LoVo (cell line): ENCODE data around the gene DNAJB7.
"Not testable (repeated sequence)": the region's sequence is repeated elsewhere in the genome, so short reads cannot be mapped to it uniquely, and the experiment has no call there.

Experiments
- DNase-seq: peaks from one replicate; pipeline ENCODE4 v3.0.0-alpha.2; 2016; ENCODE audit warnings: low spot score

Gene DNAJB7

DNA sequence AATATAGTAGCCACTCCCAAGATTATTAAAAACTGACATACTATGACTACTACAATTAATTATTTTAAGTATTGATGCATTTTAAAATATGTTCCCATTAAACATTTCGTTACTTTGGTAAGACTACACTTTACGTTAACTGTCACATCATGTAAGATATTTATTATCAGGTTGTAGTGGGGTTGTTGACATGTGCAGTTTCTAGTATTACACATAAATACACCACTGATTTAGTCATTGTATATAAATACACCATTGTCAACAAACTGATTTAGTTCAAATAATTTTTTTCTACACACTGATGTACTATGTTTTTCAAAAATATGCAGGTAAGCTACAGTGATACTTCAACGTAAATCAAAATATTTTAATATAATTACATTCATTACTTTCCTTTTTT, 17.0 kb downstream of the DNAJB7 start:
- DNase-seq = no peak

DNA sequence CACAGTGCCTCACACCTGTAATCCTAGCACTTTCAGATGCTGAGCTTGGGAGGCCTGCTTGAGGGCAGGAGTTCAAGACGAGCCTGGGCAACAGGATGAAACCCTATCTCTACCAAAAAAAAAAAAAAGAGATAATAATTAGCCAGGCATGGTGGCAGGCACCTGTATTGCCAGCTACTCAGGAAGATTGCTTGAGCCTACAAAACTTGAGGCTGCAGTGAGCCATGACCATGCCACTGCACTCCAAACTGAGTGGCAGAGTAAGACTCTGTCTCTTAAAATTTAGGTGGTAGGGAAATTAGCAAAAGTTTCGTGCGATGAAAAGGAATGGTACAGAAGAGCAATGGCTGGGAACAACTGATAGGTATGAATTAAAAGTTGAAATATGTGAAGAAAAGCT, 23.4 kb downstream of the DNAJB7 start:
- no peak for DNase-seq

DNA sequence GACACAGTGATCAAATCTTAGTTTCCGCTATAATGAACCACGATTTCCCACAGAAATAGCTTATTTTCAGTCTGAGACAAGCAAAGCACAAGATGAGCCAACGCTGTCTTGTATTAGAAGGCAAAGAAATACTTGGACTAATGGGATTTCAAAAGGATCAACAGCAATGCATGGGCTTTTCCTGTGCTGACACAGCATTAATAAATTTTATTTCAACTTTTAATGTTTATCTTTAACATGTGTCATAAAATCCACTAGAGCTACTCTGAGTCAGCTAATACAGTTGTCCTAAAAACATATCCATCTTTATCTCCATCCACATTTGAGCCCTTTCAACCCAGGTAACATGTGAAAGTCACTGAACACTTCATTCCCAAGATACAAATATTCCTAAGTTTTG, 27.3 kb downstream of the DNAJB7 start:
- no peak for DNase-seq

DNA sequence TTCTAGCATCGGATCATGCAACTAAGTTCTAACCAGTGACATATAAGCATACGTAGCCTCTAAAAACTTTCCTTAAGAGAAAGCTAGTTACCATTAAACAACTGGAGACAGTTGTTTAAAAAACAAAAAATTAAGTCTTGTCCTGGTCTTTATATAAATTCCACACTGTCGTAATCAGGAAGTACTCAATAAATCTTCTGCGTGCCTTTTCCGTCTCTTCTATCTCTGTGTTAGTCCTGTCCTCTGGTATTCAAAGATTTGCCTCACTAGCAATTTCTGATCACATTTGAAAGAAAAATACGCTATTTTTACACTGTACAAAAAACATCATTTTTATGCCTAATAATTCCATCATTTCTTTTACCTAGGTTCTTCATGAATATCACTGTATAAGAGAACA, 32.8 kb downstream of the DNAJB7 start:
- no peak for DNase-seq

DNA sequence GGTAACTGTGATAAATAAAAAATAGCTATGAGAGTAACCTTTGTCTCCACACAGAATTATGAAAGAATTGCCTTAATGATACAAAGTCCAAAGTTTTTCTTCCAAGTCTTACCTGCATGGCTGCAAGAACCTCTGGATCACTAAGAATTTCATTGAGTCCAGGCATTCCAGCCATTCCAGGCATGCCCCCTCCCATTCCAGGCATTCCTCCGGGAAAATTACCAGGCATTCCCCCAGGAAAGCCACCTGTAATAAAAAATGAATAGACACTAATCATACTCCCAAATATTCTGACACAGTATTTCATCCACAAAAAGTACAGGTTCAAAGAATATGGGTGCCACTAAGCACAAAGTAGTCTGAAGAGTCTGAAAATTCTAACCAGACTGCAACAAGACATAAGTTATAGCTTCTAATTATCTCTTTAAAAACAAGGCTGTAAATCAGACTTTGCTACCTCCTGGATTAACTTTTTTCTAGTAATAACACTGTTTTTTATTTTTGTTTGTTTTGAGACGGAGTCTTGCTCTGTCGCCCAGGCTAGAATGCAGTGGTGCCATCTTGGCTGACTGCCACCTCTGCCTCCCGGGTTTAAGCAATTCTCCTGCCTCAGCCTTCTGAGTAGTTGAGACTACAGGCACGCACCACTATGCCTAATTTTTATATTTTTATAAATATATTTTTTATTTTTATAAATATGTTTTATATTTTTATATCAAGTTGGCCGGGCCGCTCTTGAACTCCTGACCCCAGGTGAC, 34.8 kb downstream of the DNAJB7 start:
- no peak for DNase-seq

DNA sequence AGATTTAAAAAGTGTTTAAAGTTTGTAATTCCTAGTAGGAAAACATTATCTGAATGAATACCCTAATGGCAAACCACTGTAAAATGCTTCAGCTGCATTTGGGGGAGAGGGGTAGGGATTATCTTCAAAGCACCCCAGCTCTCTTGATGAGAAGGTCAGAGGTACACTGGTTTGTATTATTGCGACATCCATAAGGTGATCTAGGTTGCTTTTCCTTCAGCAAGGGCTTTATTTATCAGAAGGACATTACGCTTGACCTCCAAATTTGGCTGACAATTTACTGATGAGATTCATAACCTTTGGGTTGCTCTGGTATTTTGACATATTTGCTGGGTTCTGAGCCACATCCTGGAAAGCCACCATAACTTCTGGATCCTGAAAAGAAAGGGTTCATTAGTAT, 35.6 kb downstream of the DNAJB7 start:
- DNase-seq = not testable (repeated sequence)

DNA sequence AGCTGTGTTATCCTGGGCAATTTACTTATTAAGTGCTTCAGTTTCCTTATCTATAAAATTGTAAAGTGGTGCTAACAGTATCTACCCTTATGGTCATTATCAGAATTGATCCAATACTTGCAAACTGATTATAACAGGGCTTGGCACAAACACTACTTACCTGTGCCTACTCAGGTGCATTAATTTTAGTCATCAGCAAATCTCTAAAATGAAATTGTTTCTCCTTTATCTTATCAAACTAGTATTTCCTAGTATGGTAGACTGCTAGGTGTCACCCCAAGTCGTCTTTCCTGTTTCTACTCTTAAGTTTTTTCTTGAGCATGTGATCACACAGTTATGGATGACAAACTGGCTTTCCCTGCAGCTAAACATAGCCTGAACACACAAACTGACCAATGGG, 38.5 kb downstream of the DNAJB7 start:
- no peak for DNase-seq

DNA sequence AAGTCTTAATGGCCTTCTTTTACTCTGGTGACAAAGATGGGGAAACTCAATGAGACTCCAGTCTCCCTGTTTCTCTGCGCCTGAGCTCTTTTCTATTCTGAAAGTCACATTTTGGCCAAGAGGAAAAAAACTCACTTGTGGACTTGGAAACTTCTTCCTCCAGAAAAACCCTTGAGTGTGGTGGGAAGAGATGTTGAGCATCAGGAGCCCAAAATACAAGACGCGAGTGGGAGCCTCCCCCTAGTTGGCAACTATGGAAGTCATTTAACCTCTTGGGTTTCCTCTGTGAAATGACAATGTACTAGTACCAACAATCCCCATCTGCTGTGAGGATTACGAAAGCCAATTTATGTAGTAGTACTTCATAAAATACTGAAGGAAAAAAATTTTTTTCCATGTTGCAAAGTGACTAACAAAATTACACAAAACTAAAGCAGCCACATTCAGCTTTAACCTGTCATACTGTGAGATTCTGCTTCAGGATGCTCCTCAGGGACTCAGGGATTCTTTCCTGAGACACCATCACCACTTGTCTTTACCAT, 42.2 kb downstream of the DNAJB7 start:
- peak; percentile 16 for DNase-seq

DNA sequence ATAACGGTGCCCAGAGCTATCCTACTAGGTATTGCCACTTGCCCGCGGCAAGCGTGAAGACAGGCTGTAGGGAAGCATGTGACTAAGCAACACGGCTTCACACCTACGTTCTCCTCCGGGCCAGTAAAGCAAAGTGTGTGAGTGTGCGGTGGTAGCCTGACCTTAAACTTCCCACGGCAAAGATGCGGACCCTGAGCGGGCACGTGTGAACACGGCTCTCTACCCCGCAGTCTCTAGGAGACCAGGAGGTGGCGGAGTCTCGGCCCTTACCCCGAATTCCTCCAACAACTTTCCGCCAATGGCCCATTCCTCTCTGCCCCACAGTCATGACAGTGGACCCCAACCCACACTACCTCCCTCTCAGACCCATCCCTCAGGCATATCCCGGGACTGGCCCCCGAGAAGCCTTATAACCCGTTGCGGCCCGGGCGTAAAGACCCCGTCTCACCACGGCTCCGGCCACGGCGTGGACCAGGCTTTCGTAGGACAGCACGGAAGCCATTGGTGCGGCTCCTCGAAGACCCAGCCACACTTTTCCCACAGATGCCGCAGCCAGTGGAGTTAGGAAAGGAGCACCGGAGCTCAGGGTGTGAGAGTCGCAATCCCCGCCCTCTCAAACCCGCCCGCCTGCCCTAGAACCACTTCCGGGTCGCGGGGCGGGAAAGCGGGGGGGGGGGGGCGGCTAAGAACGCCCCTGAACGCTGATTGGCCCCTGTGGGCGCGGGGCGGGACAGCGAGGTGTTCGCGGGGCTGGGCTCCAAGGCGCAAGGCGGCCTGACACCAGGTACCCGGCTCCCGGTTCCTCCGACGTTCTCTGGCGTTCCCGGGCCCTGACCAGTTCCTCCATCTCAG, 42.9 kb downstream of the DNAJB7 start, which contains the start of gene SLC25A17:
SLC25A17 (minus strand) TSS at position 600 of the 852 bp plus-strand sequence; CDS start at position 502, 98 bp downstream.
- peak; percentile 92 for DNase-seq

DNA sequence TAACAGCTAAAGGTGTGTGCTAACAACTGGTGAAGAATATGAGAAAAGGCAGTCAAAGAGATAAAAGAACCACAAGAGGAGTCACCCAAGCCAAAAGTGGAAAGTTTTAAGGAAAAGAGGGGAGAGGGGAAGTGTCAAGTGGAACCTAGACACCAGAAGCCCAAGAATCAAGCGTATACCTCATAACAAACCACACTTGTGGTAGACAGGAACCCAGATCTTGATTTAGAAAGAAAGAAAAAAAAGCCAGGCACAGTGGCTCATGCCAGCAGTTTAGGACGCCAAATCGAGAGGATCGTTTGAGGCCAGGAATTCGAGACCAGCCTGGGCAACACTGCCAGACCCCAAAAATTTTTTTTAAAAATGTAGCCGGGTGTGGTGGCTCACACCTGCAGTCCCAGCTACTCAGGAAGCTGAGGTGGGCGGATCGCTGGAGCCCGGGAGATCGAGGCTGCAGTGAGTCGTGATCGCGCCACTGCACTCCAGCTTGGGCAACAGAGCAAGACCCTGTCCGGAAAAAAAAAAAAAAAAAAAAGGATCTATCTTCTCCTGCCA, 43.6 kb downstream of the DNAJB7 start:
- peak; percentile 5 for DNase-seq

DNA sequence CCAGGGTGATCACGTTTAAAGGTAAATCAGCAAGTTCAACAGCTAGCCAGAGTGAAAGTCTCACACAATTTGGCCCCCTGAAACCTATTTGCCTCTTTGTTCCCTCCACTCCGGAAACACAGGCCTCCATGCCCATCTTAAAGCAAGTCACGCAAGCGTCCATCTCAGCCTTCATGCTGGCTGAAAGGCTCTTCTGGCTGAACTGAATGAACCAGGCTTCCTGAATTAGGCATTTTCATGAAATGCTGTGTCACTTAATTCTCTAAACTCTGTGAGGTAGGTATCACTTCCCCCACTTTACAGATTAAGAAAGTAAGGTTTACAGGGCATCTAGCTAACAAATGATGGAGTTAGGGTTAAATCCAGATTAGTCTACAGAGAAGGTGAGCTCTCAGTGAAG, 44.2 kb downstream of the DNAJB7 start:
- DNase-seq = no peak

DNA sequence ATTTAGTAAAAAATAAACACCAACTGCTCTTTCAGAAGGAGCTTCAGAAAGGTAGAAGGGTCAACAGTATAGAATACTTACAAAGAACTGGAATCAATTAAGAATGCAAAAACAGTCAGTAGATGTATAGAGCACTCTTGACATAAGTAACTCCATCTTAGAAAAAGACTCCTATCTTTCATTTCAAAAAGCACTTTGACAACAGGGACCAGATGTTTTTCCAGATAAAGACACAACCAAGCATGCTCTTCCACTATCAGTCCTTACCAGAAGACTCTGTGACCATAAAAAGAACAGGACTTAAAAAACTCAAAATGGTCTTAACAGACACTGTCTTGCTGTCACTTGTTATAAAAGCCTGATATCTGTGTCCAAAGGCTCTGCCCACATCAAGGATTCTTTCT, 48.0 kb downstream of the DNAJB7 start:
- DNase-seq = no peak
